Mesodermal cell (in vitro differentiated cells): ENCODE measurements around the gene MSH4.
"Not testable (repeated sequence)": the region's sequence is repeated elsewhere in the genome, so short reads cannot be mapped to it uniquely, and the experiment has no call there.

Experiments
- H3K27ac ChIP-seq: 2 replicates; pipeline ENCODE4 v1.7.0; 2013; ENCODE audit warnings: mild to moderate bottlenecking, low read depth, low read length, moderate library complexity; ENCODE audit not compliant: severe bottlenecking
- H3K36me3 ChIP-seq: 2 replicates; pipeline ENCODE4 v1.7.1; 2013; ENCODE audit warnings: mild to moderate bottlenecking, low read length, moderate library complexity; ENCODE audit not compliant: control insufficient read depth, insufficient read depth
- H3K4me1 ChIP-seq: one replicate; pipeline ENCODE4 v1.7.1; 2013; ENCODE audit warnings: mild to moderate bottlenecking, low read length; ENCODE audit not compliant: insufficient read depth, control insufficient read depth, poor library complexity, severe bottlenecking
- H3K4me3 ChIP-seq: 2 replicates; pipeline ENCODE4 v1.7.0; 2013; ENCODE audit warnings: low read length, control low read depth, mild to moderate bottlenecking; ENCODE audit not compliant: insufficient read depth, poor library complexity, severe bottlenecking; ENCODE audit errors: extremely low read depth
- H3K9me3 ChIP-seq: 2 replicates; pipeline ENCODE4 v1.7.1; 2013; ENCODE audit warnings: mild to moderate bottlenecking, low read length, moderate library complexity; ENCODE audit not compliant: control insufficient read depth
- WGBS, 2 experiments: methylation state at CpG; one replicate each; pipeline ENCODE4 v1.1.5; 2013; ENCODE audit warnings: missing lambda C conversion rate in 2 of 2; ENCODE audit not compliant: insufficient coverage in 2 of 2; 5-methylcytosine and 5-hydroxymethylcytosine counted together

MSH4 gene

DNA sequence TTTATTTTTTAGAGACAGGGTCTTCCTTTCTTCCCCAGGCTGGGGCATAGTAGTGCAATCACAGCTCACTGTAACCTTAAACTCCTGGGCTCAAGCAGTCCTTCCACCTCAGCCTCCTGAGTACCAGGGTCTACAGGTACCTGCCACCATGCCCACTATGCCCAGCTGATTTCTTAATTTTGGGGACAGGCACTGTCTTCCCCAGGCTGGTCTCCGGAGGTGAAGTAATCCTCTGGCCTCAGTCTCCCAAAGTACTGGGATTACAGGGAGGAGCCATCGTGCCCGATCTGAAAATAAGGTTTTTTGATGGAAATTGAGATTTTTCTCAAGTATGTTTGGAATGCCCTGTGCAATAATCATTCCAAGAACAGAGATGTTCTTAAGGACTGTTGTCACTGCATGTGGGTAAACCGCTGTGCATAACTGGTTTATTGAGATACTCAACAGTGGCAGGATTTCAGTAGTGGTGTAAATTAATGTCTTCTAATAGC, 934 bp upstream of the MSH4 start:
- Histone ChIP-seq H3K27ac (no peak overlapping the region), H3K36me3 (peaks cover 66% of the 10 kb centered on the region), H3K4me3 (no peak overlapping the region), H3K4me1 (no peaks in the 10 kb centered on the region), H3K9me3 (no peaks in the 10 kb centered on the region)
- 90 to 100% methylated on average over 2 to 4 of the region's 4 CpGs for WGBS, 2 experiments

DNA sequence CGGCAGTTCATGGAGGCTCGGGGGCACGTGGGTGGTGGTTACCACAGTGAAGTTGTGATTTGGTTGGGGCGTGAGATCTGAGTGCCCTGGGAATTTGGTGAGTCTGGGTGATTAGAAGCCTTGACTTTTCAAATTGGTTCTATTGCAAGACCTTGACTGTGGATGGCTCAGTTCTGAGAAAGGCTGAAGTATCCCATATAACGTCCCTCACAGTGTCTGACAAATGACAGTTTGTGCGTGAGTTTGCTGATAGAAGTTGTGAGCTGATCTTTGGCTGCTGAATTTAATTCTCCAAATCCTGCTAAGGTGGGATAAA, 549 bp downstream of the MSH4 start:
- H3K4me3 ChIP-seq = no peak overlapping the region
- peaks cover 52% of the 10 kb centered on the region for H3K36me3 ChIP-seq
- H3K4me1 ChIP-seq = no peaks in the 10 kb centered on the region
- H3K27ac ChIP-seq = no peak overlapping the region
- WGBS, 2 experiments = 83 to 96% methylated on average over 1 to 3 of the region's 6 CpGs
- no peaks in the 10 kb centered on the region for H3K9me3 ChIP-seq

- no peaks in the 10 kb centered on the region for H3K9me3 ChIP-seq
- H3K4me3 ChIP-seq = no peak overlapping the region
- no peaks in the 10 kb centered on the region for H3K4me1 ChIP-seq
- WGBS, 2 experiments = 96 to 100% methylated on average over 5 of the region's 13 CpGs
- H3K36me3 ChIP-seq = peaks cover 47% of the 10 kb centered on the region
- H3K27ac ChIP-seq = no peak overlapping the region
These were observed 1.0 kb downstream of the MSH4 start for GRCh38 chr1:75797606-75798216.

- H3K4me3 ChIP-seq, H3K4me1 ChIP-seq, H3K9me3 ChIP-seq, H3K27ac ChIP-seq: not testable (repeated sequence)
- peaks cover 10% of the 10 kb centered on the region for H3K36me3 ChIP-seq
- 89 to 100% methylated on average over 1 of the region's 2 CpGs for WGBS, 2 experiments
These were observed 4.8 kb downstream of the MSH4 start for GRCh38 chr1:75801480-75801879.

- no peaks in the 10 kb centered on the region for H3K4me1 ChIP-seq
- no peaks in the 10 kb centered on the region for H3K9me3 ChIP-seq
- no peak overlapping the region for H3K27ac ChIP-seq
- no peak overlapping the region for H3K4me3 ChIP-seq
- 83 to 100% methylated on average over 1 to 2 of the region's 4 CpGs for WGBS, 2 experiments
- H3K36me3 ChIP-seq = no peaks in the 10 kb centered on the region
These were observed 12.2 kb downstream of the MSH4 start for GRCh38 chr1:75808921-75809320.

GRCh38 chr1:75810113-75810512, 13.4 kb downstream of the MSH4 start:
- H3K9me3 ChIP-seq, H3K27ac ChIP-seq, H3K4me1 ChIP-seq, H3K36me3 ChIP-seq, H3K4me3 ChIP-seq: not testable (repeated sequence)
- WGBS, 2 experiments = 86% methylated on average over 1 of the region's 3 CpGs; no CpG with 5 or more reads in 1 of the 2 experiments

DNA sequence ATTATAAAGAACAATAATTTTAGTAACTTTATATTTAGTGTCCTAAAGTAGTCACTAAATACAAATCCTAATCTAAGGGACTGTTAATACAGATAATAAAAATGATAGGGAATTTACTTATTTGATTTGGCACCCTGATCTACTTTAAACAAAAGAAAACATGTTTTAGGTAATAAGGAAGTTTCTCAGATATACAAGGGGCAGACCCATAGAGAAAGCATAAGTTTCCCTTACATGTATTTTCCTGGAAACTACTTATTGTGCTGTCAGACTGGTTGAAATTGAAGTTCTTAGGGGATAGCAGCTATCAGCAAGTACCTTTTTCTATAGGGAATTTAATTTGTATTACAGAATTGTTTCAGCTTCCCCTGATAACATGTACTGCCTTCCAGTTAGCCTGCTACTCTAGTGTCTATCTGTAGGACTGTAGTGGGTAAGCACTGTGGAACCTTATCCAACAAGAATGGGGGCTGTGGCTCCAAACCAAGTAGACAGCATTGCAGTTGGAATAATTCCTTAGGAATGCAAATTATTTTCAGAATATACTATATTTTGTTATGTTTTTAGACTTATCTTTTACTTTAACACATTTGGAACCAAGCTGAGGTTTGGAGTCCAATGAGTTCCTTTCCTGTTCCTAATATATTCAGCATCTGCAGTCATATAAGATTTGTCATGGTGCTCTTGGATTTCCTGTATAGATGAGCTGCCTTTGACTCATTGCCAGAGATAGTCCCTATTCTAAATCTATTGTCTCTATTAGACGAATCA, 14.7 kb downstream of the MSH4 start:
- no peak overlapping the region for H3K27ac ChIP-seq
- no peaks in the 10 kb centered on the region for H3K36me3 ChIP-seq
- no peak overlapping the region for H3K4me3 ChIP-seq
- H3K9me3 ChIP-seq = no peaks in the 10 kb centered on the region
- H3K4me1 ChIP-seq = no peaks in the 10 kb centered on the region
- no CpG with 5 or more reads among the region's 1 CpG for WGBS, 2 experiments

- H3K4me1 ChIP-seq = no peaks in the 10 kb centered on the region
- no peak overlapping the region for H3K27ac ChIP-seq
- no peaks in the 10 kb centered on the region for H3K9me3 ChIP-seq
- H3K4me3 ChIP-seq = no peak overlapping the region
- H3K36me3 ChIP-seq = no peaks in the 10 kb centered on the region
- WGBS, 2 experiments = 89 to 92% methylated on average over 3 of the region's 3 CpGs
These were observed 15.4 kb downstream of the MSH4 start for GRCh38 chr1:75812065-75812464.

- not testable (repeated sequence) for H3K36me3 ChIP-seq, H3K4me1 ChIP-seq, H3K9me3 ChIP-seq, H3K4me3 ChIP-seq, H3K27ac ChIP-seq
- no CpG with 5 or more reads among the region's 1 CpG for WGBS, 2 experiments
These were observed 26.9 kb downstream of the MSH4 start for GRCh38 chr1:75823596-75823995.

- WGBS, 2 experiments = 100% methylated on average over 1 of the region's 2 CpGs; no CpG with 5 or more reads in 1 of the 2 experiments
- Histone ChIP-seq H3K36me3 (no peaks in the 10 kb centered on the region), H3K4me3 (no peak overlapping the region), H3K27ac (no peak overlapping the region), H3K9me3 (no peaks in the 10 kb centered on the region), H3K4me1 (no peaks in the 10 kb centered on the region)
These were observed 39.9 kb downstream of the MSH4 start for GRCh38 chr1:75836528-75837100.

- no peaks in the 10 kb centered on the region for H3K9me3 ChIP-seq
- WGBS, 2 experiments = 83 to 92% methylated on average over 2 of the region's 2 CpGs
- no peak overlapping the region for H3K27ac ChIP-seq
- no peaks in the 10 kb centered on the region for H3K4me1 ChIP-seq
- H3K36me3 ChIP-seq = no peaks in the 10 kb centered on the region
- H3K4me3 ChIP-seq = no peak overlapping the region
These were observed 41.4 kb downstream of the MSH4 start for GRCh38 chr1:75838079-75838478.
